Esophagus (tissue), 2 donors: ENCODE measurements around the gene RPLP2. TPM values are rescaled to one million over a fixed set of nuclear protein-coding genes. Genes with fewer than 3 reads are reported as not detected.

ENCODE experiments used
- H3K27ac ChIP-seq, 2 donors: one replicate each; pipeline ENCODE4 v1.5.1; 2013; ENCODE audit warnings: low read depth in 2 of 2, mild to moderate bottlenecking in 2 of 2, inconsistent platforms in 1 of 2, low read length in 1 of 2, moderate library complexity in 1 of 2
- H3K27me3 ChIP-seq, 2 donors: one replicate each; pipeline ENCODE4 v1.6.1; 2013; ENCODE audit warnings: low read length in 2 of 2, control low read depth in 1 of 2, mild to moderate bottlenecking in 1 of 2; ENCODE audit not compliant: insufficient read depth in 2 of 2, control insufficient read depth in 1 of 2
- H3K36me3 ChIP-seq, 2 donors: one replicate each; pipeline ENCODE4 v1.6.1; 2013; ENCODE audit warnings: low read length in 1 of 2; ENCODE audit not compliant: control insufficient read depth in 2 of 2, insufficient read depth in 2 of 2
- H3K4me1 ChIP-seq, 2 donors: one replicate each; pipeline ENCODE4 v1.6.1; 2013; ENCODE audit warnings: low read length in 1 of 2; ENCODE audit not compliant: control insufficient read depth in 2 of 2, insufficient read depth in 2 of 2
- H3K4me3 ChIP-seq, 2 donors: one replicate each; pipeline ENCODE4 v1.5.1; 2013; ENCODE audit warnings: low read length in 2 of 2, mild to moderate bottlenecking in 2 of 2, low read depth in 1 of 2, moderate library complexity in 1 of 2
- H3K9me3 ChIP-seq, 2 donors: one replicate each; pipeline ENCODE4 v1.6.1; 2013; ENCODE audit warnings: mild to moderate bottlenecking in 2 of 2, low read depth in 1 of 2, low read length in 1 of 2, moderate library complexity in 1 of 2; ENCODE audit not compliant: control insufficient read depth in 2 of 2, insufficient read depth in 1 of 2
- WGBS, 2 donors: extraction: QIAGEN DNeasy Blood & Tissue Kit; methylation state at CpG; one replicate each; pipeline ENCODE4 v1.1.7; 2013; 5-methylcytosine and 5-hydroxymethylcytosine counted together
- polyA plus RNA-seq, 2 donors: library from polyadenylated mRNA; stranded (reverse); fragments of 200-250 nt; gene quantifications; one replicate each; pipeline ENCODE4 v1.2.3, GENCODE V29; 2013
- donor health status: healthy with polysubstance abuse.
- donor health status: Bipolar disorder and iron deficiency.

RPLP2 gene
- polyA plus RNA-seq, 2 donors: 1,061 to 1,474 TPM

GRCh38 chr11:782264-783174 is 27.2 kb upstream of the RPLP2 start:
- Histone ChIP-seq H3K27ac (no peak overlapping the region), H3K9me3 (no peaks in the 10 kb centered on the region), H3K27me3 (no peaks in the 10 kb centered on the region), H3K4me3 (no peak overlapping the region), H3K4me1 (peaks cover 3 to 24% of the 10 kb centered on the region in 2 donors), H3K36me3 (peaks cover 0 to 11% of the 10 kb centered on the region in 2 donors)
- WGBS, 2 donors: 68 to 76% methylated on average over 35 to 36 of the region's 36 CpGs

DNA sequence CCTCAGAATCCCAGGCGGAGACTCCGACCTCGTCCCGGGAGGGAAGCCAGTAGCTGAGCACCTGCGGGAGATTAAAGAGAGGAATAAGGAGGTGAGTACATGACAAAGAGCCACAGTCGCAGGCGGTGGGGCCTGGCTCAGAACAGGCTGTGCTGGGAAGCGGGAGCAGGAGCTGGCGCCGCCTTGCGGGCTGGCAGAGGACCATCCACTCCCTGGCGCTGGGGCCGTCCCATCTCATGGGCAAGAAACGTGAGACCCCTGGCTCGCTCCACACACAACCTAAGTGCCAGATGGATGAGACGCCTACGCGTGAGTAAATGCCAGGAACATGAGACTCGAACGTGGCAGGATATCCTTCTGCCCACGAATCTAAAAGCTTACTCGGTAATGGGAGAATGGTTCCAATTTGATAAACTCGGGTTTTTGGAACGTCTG is 26.2 kb upstream of the RPLP2 start:
- H3K27ac ChIP-seq: peak overlapping the region in 1 of 2 donors; percentile 23
- H3K27me3 ChIP-seq: no peaks in the 10 kb centered on the region
- 17 to 25% methylated on average over 24 of the region's 24 CpGs for WGBS, 2 donors
- H3K9me3 ChIP-seq: no peaks in the 10 kb centered on the region
- peaks cover 0 to 20% of the 10 kb centered on the region in 2 donors for H3K4me1 ChIP-seq
- H3K4me3 ChIP-seq: no peak overlapping the region
- H3K36me3 ChIP-seq: peaks cover 0 to 11% of the 10 kb centered on the region in 2 donors

GRCh38 chr11:786235-787083 is 23.3 kb upstream of the RPLP2 start:
- no peaks in the 10 kb centered on the region for H3K27me3 ChIP-seq
- WGBS, 2 donors: 76 to 78% methylated on average over 23 to 24 of the region's 24 CpGs
- H3K9me3 ChIP-seq: no peaks in the 10 kb centered on the region
- no peak overlapping the region for H3K4me3 ChIP-seq
- H3K27ac ChIP-seq: no peak overlapping the region
- H3K36me3 ChIP-seq: peaks cover 0 to 2% of the 10 kb centered on the region in 2 donors
- peaks cover 0 to 12% of the 10 kb centered on the region in 2 donors for H3K4me1 ChIP-seq

DNA sequence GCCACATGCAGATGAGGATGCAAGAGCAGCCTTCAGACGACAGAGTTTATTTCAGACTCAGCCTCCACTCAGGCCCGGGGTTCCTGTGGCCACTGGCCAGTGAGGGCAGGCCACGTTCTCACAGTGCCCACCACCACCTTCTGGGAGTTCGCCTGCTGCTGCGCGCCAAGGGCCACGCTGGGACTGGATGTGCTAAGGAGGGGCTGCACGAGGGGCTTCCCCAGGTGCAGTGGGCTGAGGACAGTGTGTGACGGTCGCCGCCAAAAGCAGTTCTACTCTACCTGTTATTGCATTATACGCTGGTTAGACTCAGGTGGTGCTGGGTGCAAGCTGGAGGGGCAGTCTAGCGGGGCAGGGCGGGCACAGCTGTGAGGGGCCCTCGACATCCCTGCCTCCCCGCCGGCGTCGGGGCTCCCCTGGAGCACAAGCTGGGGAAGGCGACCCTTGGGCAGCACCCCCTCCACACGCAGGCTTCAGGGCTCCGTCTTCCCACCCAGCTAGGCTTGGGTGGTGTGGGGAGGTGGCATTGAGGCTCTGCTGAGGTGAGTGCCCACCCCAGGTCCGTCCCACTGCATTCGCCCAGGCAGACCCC is 22.6 kb upstream of the RPLP2 start:
- H3K9me3 ChIP-seq: no peaks in the 10 kb centered on the region
- H3K4me1 ChIP-seq: peaks cover 0 to 8% of the 10 kb centered on the region in 2 donors
- no peak overlapping the region for H3K27ac ChIP-seq
- H3K36me3 ChIP-seq: peaks cover 0 to 5% of the 10 kb centered on the region in 2 donors
- H3K4me3 ChIP-seq: no peak overlapping the region
- 84 to 90% methylated on average over 23 to 24 of the region's 24 CpGs for WGBS, 2 donors
- no peaks in the 10 kb centered on the region for H3K27me3 ChIP-seq

DNA sequence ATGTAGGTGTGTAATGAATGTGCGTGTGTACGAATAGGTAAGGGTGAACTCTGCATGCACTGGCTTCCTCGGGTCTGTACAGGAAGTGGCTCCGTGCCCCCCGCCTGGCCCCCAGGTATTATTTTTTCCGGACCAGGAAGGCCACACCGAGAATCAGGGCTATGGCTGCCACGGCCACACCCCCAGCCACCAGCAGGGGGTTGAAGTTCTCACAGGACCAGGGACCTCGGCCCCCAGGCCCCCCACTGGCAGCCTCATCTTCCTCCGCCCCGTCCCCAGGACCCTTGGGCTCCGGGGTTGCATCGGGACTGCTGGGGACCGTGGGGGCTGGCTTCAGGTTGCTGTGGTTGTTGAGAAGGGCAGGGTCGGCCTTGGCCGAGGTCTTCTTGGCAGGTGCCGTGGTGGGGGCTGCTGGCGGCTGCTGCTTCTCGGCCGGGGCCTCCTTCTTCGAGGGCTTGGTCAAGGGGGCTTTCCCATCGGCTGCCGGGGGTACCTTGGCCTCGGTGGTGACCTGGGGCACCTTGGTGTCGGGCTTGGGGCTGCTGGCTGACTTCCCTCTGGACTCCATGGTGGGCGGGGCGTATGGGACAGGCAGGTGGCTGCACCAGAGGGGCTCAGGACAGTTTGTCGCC is 21.6 kb upstream of the RPLP2 start:
- Histone ChIP-seq H3K4me1 (peaks cover 0 to 4% of the 10 kb centered on the region in 2 donors), H3K27me3 (no peaks in the 10 kb centered on the region), H3K36me3 (peaks cover 0 to 8% of the 10 kb centered on the region in 2 donors), H3K9me3 (no peaks in the 10 kb centered on the region), H3K4me3 (no peak overlapping the region), H3K27ac (no peak overlapping the region)
- WGBS, 2 donors: 58 to 62% methylated on average over 26 to 28 of the region's 28 CpGs

DNA sequence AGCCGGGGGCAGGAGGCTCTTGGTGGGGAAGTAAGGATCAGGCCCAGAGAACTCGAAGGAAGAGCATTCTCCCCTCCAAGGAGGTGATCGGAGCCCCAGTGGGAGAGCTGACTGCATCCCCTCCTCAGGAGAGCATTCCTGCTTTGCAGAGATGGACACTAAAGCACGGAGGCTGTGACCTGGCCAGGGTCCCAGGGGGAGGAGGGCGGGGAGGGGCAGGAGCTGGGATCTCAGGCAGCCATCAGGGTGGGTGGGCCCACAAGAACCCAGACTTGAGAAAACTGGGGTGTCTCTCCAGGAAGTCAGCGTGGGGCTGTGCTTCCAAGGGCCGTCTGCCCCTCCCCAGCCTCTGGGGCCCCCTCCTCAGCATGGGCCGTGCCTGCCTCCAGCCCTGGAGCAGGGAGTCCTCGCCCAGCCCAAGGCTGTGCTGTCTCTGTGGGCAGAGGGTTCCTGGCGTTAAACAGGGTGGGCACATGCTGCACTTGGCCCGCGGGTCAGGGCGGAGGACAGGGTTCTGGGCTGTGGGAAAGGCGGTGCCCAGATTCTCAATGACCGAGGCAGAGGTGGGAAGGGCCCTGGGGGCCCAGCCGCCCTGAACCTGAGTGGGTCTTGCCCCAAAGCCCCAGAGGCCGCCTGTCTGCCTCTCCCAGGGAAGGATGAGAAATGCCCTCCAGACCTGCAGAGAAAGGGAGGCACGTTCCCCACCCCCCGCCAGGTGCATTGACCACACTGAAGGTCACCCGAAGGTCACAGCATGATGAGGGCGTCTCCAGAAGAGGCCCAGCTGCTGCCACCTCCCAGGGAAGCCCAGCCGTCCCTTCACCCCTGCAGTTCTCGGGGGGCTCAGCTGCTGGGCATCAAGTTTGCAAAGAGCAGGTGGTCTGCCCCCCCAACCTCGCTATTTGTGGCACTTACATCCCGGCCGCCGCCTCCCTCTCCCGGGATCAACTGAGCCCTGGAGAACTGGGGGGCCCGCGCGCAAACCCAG is 20.5 kb upstream of the RPLP2 start:
- Histone ChIP-seq H3K27me3 (no peaks in the 10 kb centered on the region), H3K4me3 (no peak overlapping the region)
- WGBS, 2 donors: 24 to 25% methylated on average over 31 of the region's 31 CpGs

GRCh38 chr11:789943-790342 is 19.8 kb upstream of the RPLP2 start, which contains the start of gene CEND1:
CEND1 (minus strand) TSS chr11:790090; CDS start chr11:788576, 1,514 bp downstream.
- H3K27ac ChIP-seq: no peak within 1 kb of the TSS
- H3K4me1 ChIP-seq: peaks cover 0 to 5% of the 10 kb centered on the region in 2 donors
- H3K4me3 ChIP-seq: no peak within 1 kb of the TSS
- H3K36me3 ChIP-seq: peaks cover 0 to 12% of the 10 kb centered on the region in 2 donors
- no peaks in the 10 kb centered on the region for H3K9me3 ChIP-seq
- H3K27me3 ChIP-seq: no peaks in the 10 kb centered on the region
- 3 to 5% methylated on average over 40 to 44 of the region's 44 CpGs for WGBS, 2 donors

More for the DNA sequence above, 20.5 kb upstream of the RPLP2 start:
- Histone ChIP-seq H3K9me3 (no peaks in the 10 kb centered on the region), H3K4me1 (no peaks in the 10 kb centered on the region), H3K36me3 (peaks cover 0 to 12% of the 10 kb centered on the region in 2 donors), H3K27ac (no peak overlapping the region)
